Sigmoid colon (tissue), 7 donors: ENCODE data around the gene DNAAF5. TPM values are rescaled to one million over a fixed set of nuclear protein-coding genes. Genes with fewer than 3 reads are reported as not detected.

Experiments
- DNase-seq: peaks from one replicate; pipeline ENCODE4 v3.0.0-alpha.2; 2019
- H3K27ac ChIP-seq, 4 donors: fragments of 200-600 bp; sonication (generic); one replicate each; pipeline ENCODE4 v1.5.1; 2016 to 2019; ENCODE audit warnings: mild to moderate bottlenecking in 1 of 4
- H3K27me3 ChIP-seq, 3 donors: fragments of 200-600 bp; sonication (generic); one replicate each; pipeline ENCODE4 v1.5.1; 2019; ENCODE audit warnings: mild to moderate bottlenecking in 1 of 3
- H3K36me3 ChIP-seq, 4 donors: fragments of 200-600 bp; sonication (generic); one replicate each; pipeline ENCODE4 v1.5.1; 2016 to 2019
- H3K4me1 ChIP-seq, 4 donors: fragments of 200-600 bp; sonication (generic); one replicate each; pipeline ENCODE4 v1.5.1; 2017 to 2019
- H3K4me3 ChIP-seq, 4 donors: fragments of 200-600 bp; sonication (generic); one replicate each; pipeline ENCODE4 v1.5.1; 2017 to 2019; ENCODE audit warnings: mild to moderate bottlenecking in 2 of 4, moderate library complexity in 1 of 4
- H3K9me3 ChIP-seq, 4 donors: fragments of 200-600 bp in 3 of 4; sonication (generic) in 3 of 4; one replicate each; pipeline versions ENCODE4 v1.5.1 to v1.6.1; 2013 to 2019
- EP300 ChIP-seq, 4 donors: sonication (generic); formaldehyde crosslinking; IDR thresholded peaks; one replicate each; pipeline ENCODE4 v1.6.1; 2017; ENCODE audit warnings: antibody characterized with exemption in 4 of 4
- POLR2A ChIP-seq, 2 donors: fragments of 450-650 bp; IDR thresholded peaks; one replicate each; pipeline ENCODE4 v1.6.1; 2016; ENCODE audit warnings: antibody characterized with exemption in 2 of 2, mild to moderate bottlenecking in 2 of 2, moderate library complexity in 2 of 2
- POLR2AphosphoS5 ChIP-seq, 4 donors: sonication (generic); formaldehyde crosslinking; IDR thresholded peaks; one replicate each; pipeline ENCODE4 v1.6.1; 2017; ENCODE audit warnings: antibody characterized with exemption in 4 of 4
- WGBS, 2 donors: extraction: QIAGEN DNeasy Blood & Tissue Kit; methylation state at CpG; one replicate each; pipeline ENCODE4 v1.1.7; 2013; 5-methylcytosine and 5-hydroxymethylcytosine counted together
- intact Hi-C: fragments of 100-400 bp; cut with DNase I; formaldehyde crosslinking; loops from one replicate; pipeline ENCODE4 v1.15.1; 2023
- polyA plus RNA-seq, 3 donors: library from polyadenylated mRNA; stranded (reverse); fragments of 200-250 nt; gene quantifications; one replicate each; pipeline ENCODE4 v1.2.3, GENCODE V29; 2013
- total RNA-seq, 4 donors: library from RNA; depleted of rRNA; stranded (reverse); fragments of >200 nt; gene quantifications; one replicate each; pipeline ENCODE4 v1.1.0, GENCODE V29; 2016
- TF ChIP-seq, protein P1 (sequence below), 4 experiments: fragments of 450-650 bp in 3 of 4; fragments of 200-600 bp in 1 of 4; IDR thresholded peaks; one replicate each; pipeline ENCODE4 v1.5.1; 2016 to 2019; ENCODE audit warnings: antibody characterized with exemption in 4 of 4, mild to moderate bottlenecking in 3 of 4, moderate library complexity in 2 of 4
- donor health status: healthy with polysubstance abuse.
- donor health status: Bipolar disorder and iron deficiency.
- donor health status: healthy.

DNAAF5 gene
- total and polyA plus RNA-seq, 7 donors, result 7.8 to 25.4 (median 14.5) TPM

DNA sequence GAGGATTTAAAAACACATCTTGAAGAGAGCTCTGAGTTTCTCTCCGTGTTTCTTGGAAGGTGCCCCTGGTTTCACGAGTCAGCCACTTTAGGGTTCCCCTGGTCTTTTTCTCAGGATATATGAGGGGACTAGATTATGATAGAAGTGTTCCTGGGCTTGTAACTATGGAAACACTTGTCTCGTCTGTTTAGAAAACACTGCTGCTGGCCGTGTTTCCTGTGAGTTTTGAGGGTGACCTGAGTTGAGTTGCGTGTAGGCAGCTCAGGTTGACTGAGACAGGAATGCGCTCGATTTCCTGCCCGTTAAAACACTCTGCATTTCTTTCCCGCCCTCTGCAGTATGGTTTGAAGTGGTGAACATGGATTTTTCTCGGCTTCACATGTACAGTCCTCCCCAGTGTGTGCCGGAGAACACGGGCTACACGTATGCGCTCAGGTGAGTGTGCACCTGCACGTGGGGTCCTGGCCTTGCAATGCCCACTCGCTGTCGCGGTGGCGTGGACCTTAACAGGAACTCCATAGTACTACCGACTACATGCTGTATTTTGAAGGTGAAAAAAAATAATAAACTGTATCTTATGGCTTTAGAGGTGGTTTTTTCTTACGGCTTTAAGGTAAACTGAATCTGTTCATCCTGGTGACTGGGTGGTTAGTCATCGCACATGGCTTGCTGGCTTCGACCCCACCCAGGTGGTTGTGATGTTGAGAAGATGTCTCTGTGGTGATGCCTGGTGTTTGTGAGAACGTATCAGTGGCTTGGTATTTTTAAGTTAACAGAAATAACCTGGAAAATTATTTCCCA is 105.9 kb downstream of the DNAAF5 start, which contains the start of gene SUN1:
Gene SUN1 (plus strand): TSS at position 310 of the 801 bp plus-strand sequence. CDS start 49 bp downstream, at position 359.
- Histone ChIP-seq H3K36me3 (no peaks in the 10 kb centered on the region), H3K27me3 (no peaks in the 10 kb centered on the region), H3K4me1 (peaks cover 0 to 88% (median 85%) of the 10 kb centered on the region in 4 donors), H3K4me3 (peak within 1 kb of the TSS; percentile 3 to 29 (median 10)), H3K9me3 (no peaks in the 10 kb centered on the region), H3K27ac (peak within 1 kb of the TSS; percentile 84 to 92 (median 89))
- WGBS, 2 donors, result 56 to 80% methylated on average over 24 of the region's 24 CpGs
- TF ChIP-seq, protein P1, sequence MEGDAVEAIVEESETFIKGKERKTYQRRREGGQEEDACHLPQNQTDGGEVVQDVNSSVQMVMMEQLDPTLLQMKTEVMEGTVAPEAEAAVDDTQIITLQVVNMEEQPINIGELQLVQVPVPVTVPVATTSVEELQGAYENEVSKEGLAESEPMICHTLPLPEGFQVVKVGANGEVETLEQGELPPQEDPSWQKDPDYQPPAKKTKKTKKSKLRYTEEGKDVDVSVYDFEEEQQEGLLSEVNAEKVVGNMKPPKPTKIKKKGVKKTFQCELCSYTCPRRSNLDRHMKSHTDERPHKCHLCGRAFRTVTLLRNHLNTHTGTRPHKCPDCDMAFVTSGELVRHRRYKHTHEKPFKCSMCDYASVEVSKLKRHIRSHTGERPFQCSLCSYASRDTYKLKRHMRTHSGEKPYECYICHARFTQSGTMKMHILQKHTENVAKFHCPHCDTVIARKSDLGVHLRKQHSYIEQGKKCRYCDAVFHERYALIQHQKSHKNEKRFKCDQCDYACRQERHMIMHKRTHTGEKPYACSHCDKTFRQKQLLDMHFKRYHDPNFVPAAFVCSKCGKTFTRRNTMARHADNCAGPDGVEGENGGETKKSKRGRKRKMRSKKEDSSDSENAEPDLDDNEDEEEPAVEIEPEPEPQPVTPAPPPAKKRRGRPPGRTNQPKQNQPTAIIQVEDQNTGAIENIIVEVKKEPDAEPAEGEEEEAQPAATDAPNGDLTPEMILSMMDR (IDR thresholded peaks at IDR 0.05), result no peak
- TF ChIP-seq EP300 (IDR thresholded peaks at IDR 0.05) (no peak), POLR2AphosphoS5 (IDR thresholded peaks at IDR 0.05) (no peak), POLR2A (IDR thresholded peaks at IDR 0.05) (no peak)
- DNase-seq, result peak; percentile 71
- intact Hi-C loops, result no loop called here

- 91 to 94% methylated on average over 15 of the region's 15 CpGs for WGBS, 2 donors
- H3K36me3 ChIP-seq, result no peaks in the 10 kb centered on the region
- H3K9me3 ChIP-seq, result no peaks in the 10 kb centered on the region
- H3K27ac ChIP-seq, result peak overlapping the region; percentile 84 to 92 (median 89)
- H3K27me3 ChIP-seq, result no peaks in the 10 kb centered on the region
- intact Hi-C loops, result no loop called here
- no peak for TF ChIP-seq POLR2A (IDR thresholded peaks at IDR 0.05)
- no peak for TF ChIP-seq POLR2AphosphoS5 (IDR thresholded peaks at IDR 0.05)
- TF ChIP-seq, protein P1 (IDR thresholded peaks at IDR 0.05), result no peak
- no peak for TF ChIP-seq EP300 (IDR thresholded peaks at IDR 0.05)
- H3K4me3 ChIP-seq, result no peak overlapping the region
- peaks cover 0 to 94% (median 91%) of the 10 kb centered on the region in 4 donors for H3K4me1 ChIP-seq
- DNase-seq, result peak; percentile 60
Observed at GRCh38 chr7:832968-833424, 106.5 kb downstream of the DNAAF5 start.

GRCh38 chr7:833601-834258 is 107.2 kb downstream of the DNAAF5 start:
- intact Hi-C loops, result no loop called here
- DNase-seq, result peak; percentile 57
- H3K4me1 ChIP-seq, result peaks cover 0 to 99% (median 90%) of the 10 kb centered on the region in 4 donors
- TF ChIP-seq, protein P1 (IDR thresholded peaks at IDR 0.05), result no peak
- no peak for TF ChIP-seq EP300 (IDR thresholded peaks at IDR 0.05)
- no peaks in the 10 kb centered on the region for H3K9me3 ChIP-seq
- whole genome bisulfite sequencing, 2 donors, result 94 to 96% methylated on average over 8 of the region's 8 CpGs
- H3K36me3 ChIP-seq, result peaks cover 0 to under 1% (median 0%) of the 10 kb centered on the region in 4 donors
- peak overlapping the region; percentile 84 to 92 (median 89) for H3K27ac ChIP-seq
- no peak overlapping the region for H3K4me3 ChIP-seq
- H3K27me3 ChIP-seq, result no peaks in the 10 kb centered on the region

DNA sequence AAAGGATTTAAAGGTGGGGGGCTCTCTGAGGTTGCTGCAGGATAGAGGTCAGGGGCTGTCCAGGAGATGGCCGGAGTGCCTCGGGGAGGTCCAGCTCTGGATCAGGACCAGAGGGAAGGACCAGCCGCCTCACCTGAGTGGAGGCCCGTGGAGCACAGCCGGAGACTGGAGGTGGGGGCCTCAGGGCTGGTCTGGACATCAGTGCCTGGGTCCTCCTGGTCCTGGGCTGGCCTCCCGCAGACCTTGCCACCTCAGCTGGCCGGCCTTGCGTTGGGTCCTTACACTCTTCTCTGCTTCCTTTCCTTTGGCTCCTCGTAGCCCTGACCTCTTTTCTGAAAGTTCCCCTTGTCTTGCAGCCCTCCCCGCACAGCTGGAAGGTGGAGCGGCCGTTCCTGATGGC is 107.8 kb downstream of the DNAAF5 start:
- intact Hi-C loops, result no loop called here
- no peak for DNase-seq
- H3K27me3 ChIP-seq, result no peaks in the 10 kb centered on the region
- H3K27ac ChIP-seq, result peak overlapping the region; percentile 84 to 92 (median 89)
- H3K4me1 ChIP-seq, result peaks cover 0 to 98% (median 84%) of the 10 kb centered on the region in 4 donors
- H3K9me3 ChIP-seq, result no peaks in the 10 kb centered on the region
- WGBS, 2 donors, result 96 to 97% methylated on average over 12 of the region's 12 CpGs
- H3K36me3 ChIP-seq, result peaks cover 0 to 6% (median 0%) of the 10 kb centered on the region in 4 donors
- no peak overlapping the region for H3K4me3 ChIP-seq
- no peak for TF ChIP-seq EP300 (IDR thresholded peaks at IDR 0.05)
- TF ChIP-seq POLR2AphosphoS5 (IDR thresholded peaks at IDR 0.05), result no peak
- no peak for TF ChIP-seq POLR2A (IDR thresholded peaks at IDR 0.05)
- TF ChIP-seq, protein P1 (IDR thresholded peaks at IDR 0.05), result no peak
